Activated CD8-positive, alpha-beta memory T cell treated with anti-CD3 and anti-CD28 coated beads for 1 hour (primary cell): ENCODE data around the gene GPRC6A.

Experiments used
- DNase-seq, 2 donors: peaks; one replicate each; pipeline ENCODE4 v3.0.0-alpha.2; 2020; ENCODE audit warnings: low read depth in 1 of 2; ENCODE audit errors: extremely low read depth in 1 of 2

Gene GPRC6A

DNA sequence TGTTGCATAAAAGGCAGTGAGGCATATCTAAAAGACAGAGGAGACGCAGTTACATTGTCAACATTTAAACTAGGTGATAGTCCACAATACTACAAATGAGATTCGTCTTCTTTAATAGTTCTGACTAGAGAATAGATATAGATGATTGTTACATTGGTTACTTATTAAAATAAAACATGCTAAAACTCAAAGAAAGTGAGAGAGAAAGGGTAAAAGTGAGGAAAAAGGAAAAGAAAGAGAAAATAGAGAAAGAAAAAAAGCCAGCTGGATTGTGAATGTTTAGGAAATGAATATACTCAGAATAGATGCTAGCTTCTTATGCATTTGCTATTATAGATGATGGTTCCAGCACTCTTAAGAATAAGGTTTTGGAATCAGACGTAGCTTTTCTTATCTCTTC, 35.7 kb downstream of the GPRC6A start:
- no peak for DNase-seq

DNA sequence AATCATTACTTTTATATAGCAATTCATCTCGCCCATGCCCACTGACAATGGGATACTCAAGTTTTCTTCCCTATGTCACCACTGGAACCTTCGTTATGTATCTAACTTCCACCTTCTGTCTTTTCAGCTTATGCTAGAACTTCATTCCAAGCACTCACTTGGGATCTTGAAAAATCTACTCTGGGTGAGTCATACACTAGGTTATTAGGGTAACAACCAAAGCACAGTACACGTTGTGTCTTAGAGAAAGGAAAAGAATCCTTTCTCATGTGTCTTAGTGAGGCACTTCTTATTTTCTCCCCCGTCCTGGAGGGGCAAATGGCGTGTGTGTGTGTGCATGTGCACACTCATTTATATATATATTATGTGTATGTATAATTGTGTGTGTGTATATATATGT, 45.0 kb downstream of the GPRC6A start:
- no peak for DNase-seq

DNA sequence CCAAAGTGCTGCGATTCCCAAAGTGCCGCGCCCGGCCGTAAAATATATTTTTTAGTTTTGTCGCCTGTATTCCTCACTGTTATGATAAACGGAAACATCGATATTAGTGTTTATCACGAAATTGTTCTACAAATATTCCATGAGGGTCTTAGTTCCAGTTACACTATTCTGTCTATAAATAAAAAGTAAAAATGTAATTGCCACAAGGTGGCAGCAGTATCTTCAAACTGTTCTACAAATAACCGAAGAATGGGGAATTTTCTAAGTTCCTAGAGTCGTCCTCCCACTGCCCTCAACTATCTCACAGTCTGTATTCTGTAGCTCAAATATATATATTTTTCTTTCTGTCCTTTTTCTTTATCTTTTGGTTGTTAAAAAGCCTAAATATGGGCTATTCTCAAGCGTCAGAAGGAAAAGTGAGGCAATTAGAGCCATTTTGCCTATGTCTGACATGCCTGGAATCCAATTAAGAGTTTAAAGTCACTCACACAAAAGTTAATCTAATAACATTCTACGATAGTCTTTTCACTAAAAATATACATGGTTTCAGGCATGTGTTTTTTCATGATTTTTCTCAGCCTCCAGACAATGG, 49.2 kb downstream of the GPRC6A start:
- DNase-seq = no peak

DNA sequence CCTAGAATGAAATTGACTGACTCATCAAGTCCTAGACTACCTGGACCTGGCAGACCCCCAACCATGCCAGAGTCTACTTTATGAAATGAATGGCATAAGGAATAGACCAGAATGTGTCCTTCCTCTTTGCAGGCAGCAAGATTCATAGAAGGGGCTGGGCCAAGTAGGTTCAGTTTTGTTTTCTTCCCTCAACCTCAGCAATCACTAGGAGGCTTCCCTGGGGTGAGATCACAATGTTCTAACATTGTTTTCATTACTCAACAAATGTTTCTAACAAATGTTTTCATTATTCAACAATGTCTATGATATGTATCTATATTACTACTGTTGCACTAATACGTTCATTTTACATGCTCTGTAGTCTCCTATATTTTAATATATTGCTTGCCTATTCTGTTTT, 55.0 kb downstream of the GPRC6A start:
- DNase-seq = no peak

DNA sequence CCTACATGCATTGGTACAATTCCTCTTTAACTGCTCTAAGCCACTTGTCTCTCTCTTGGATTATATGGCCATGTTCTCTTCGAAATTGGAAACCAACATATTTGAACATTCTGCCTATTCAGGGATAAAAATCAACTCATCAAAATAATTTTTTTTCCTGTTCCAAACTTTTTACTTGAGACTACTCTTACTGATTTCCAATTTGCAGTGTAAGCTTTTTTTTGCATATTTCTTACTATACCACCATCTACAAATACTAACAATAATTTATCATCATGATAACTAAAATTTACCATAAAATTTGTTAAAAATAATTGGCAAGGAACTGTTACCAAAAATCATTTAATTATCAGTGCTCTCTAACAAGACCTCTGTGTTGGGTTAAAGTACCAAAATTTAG, 56.4 kb downstream of the GPRC6A start:
- no peak for DNase-seq

DNA sequence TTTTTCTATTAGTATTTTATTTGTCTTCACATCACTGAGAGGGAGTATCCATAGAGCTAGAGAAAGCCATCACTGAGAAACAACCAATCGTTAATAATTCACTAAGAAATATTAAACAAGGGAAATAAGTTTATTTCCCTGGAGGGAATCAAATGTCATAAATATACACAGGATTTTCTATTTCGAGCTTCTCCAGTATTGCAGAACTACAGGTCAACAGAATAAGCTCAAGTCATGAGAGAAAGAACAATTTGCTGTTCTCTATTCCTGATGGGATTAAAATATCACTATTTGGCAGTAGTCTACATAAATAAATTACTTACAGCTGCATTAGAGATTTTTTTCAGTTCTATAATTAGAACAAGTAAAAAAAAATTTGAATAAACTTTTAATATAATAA, 61.2 kb downstream of the GPRC6A start:
- DNase-seq = no peak

DNA sequence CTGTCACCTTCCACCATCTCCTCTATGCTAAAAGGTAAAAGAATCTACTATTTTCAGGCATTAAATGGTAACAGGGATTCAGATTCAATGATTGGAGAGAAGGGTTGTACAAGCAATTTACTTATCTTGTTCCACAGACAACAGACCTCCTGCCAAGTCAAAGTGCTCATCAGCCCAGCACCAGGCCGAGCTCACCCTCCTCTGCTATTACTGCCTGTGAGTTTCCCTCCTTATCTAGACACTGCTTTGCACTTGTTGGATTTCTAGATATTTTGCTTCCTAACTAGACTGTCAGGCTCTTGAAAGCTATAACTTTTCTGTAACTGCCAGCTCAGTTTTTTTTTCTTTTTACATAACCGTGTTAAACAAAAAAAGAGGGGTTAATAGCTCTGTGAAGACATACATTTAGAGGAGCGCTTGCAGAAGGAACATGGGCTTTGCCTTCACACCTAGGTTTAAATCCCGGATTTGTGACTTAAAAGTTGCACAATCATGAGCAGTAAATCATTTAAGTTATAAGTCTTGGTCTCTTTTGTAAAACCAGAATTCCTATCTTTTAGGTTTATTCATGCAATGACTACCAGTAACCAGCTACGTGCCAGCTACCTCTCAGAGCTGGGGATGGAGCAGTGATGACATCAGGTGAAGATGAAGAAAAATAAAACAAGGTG, 62.2 kb downstream of the GPRC6A start:
- DNase-seq = no peak

DNA sequence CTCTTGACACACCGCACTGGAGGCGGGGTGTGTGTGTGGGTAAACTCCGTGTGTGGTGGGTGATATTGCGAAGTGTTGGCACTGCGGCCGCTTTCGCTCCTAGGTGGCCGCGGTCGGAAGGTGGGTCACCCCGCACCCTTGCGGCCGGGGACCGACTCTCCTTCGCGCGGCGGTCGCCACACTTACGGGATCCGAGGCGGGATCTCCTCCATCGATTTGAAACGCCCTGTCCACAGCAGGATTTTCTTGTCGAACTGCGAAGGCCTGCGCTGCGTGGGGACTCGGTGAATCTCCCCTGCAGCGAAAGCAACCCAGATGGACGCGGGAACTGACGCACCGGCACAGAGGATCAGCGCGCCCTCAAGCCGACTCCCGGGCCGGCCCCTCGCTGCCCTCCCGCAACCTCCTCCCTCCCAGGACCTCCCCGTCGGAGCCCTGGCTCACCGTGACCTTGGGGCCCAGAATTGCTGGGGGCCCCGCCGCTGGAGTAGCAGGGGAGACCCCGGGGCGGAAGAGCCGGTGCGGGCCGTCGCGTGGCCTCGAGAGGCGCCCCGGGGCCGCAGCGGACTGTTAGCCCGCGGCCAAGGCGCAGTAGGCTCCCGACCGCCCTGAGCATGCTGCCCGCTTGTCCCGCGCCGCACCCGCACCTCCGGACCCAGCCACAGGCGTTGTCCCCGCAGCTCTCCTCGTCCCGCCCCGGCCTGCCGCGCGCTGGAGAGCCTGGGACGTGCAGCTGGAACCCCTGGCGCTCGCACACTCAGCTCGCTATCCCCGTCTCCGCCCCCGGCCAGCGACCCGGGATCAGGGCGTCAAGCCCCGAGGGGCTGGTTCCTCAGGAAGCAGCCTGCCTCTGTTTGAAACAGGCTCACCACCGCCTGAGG, 63.7 kb downstream of the GPRC6A start, which contains the start of gene FAM162B:
FAM162B (minus strand) TSS at position 759 of the 881 bp plus-strand sequence; CDS start at position 616, 143 bp downstream.
- DNase-seq = no peak

DNA sequence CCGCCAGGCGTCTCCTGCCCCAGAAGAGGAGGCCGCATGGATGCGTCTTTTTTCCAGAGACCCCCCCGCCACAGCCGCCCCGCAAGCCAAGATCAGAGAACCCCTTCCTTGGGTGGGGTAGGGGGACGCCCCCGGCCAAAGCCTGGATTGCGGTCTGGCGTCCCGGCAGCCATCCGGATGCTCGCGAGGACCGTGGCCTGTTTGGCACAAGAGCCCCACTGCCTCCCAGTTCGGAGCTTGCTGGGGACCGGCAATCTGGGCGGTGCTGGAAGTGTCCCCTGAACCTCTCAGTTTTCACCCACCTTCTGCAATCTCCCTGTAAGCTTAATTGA, 64.3 kb downstream of the GPRC6A start:
- DNase-seq = no peak

DNA sequence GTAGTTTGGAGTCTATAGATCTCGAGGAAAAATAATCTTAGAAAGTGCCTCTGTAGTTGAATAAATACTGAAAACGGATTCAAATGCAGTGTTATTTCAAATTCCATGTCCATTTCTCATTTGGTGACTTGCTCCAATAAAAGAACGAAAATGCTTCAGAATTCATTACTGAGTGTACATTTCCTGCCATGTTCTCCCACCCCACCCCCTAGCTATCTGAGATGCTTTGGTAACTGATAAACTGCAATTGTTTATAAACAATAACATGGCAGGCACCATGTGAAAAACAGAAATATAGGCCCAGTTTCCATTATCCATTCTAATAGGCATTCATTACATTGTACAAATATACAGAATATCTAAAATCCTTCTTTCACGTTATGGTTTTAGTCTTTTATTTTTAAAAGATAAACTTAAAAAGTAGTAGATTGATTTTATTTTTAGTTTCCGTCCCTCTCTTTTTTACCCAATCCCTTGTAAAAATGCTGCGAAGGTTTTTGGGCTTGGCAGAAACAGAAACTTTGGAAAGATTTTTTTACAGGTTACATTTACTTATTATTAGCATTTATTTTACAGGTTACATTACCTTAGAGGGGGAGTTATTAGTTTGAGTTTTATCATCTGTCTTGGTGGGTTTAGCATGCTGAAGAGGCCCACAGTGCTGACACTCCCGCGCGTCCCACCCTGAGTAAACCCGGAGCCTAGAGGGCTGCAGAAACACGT, 64.8 kb downstream of the GPRC6A start:
- no peak for DNase-seq

DNA sequence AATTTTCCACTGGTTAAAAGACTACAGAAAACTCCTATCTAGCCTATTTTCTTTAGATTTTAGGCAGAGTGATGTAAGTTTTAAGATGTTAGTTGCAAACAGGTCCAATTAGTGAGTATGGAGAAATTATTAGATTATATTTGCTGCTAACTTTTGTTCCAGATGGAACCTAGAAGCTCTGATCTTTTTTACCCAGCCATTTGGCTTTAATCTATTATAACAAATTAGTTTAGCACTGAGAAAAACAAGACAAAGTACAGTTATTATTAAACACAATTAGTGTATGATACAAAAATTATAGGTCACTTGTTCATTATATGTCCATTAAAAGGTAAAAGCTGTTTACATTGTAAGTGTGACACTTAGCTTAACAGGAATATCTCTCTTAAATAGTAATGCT, 65.8 kb downstream of the GPRC6A start:
- no peak for DNase-seq

DNA sequence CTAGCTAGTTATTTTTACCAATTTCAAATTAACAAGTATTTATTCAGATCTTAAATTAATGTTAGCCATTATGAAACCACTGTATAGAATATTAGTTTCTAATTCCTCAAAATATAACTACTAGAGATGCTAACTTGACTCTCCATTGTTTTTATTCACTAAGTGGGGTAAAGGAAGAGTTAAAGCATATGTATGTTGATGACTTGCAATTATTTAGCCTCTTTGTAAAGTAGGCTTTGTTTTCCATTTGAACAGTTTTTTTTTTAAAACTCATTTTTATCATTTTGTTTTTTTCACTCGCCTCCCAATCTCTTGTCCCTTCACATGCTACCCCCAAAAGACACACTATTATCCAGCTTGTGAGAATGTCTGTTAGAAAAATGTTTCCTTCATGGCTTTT, 66.6 kb downstream of the GPRC6A start:
- DNase-seq = no peak

DNA sequence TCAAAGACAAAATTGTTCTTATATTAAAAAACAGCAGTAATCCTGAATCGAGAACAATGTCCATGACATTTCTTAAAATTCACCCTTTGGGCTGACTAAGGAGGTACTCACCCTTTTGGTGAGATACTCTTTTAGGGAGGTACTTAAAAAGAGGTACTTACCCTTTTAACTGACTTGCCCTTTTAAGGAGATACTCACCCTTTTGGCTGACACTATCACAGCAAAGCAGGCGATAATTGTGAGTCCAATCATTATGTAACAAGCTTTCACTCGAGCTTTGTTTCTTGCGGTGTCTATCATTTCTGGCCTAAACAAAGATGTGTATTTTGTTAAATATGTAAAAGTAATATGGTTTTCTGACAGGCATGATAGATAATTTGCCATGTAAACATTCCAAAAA, 67.1 kb downstream of the GPRC6A start:
- no peak for DNase-seq

DNA sequence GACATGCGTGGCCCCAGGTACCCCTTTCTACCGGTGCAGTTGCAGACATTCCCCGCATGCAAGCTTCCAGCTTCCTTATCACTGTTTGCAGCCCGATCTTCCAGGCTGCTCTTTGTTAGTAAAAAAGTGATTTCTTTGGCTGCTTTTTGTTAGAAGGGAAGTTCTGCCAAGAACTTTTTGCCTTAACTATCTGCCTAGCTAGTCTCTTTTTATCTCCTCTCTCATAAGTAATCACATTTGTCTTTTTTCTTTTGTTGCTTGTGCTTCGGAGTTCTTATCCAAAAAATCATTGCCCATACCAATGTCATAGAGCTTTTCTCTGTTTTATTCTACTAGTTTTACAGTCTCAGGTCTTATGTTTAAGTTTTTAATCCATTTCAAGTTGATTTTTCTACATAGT, 83.7 kb downstream of the GPRC6A start:
- no peak for DNase-seq
